Measurements from ENCODE around the gene PIN4. TPM values are rescaled to one million over a fixed set of nuclear protein-coding genes. Genes with fewer than 3 reads are reported as not detected.

Gene PIN4
- total and polyA plus RNA-seq, 2 donors (not counting 3 experiments of a cell fraction or from before 2014, with no cell fraction given) = 4.5 to 10.4 TPM

DNA sequence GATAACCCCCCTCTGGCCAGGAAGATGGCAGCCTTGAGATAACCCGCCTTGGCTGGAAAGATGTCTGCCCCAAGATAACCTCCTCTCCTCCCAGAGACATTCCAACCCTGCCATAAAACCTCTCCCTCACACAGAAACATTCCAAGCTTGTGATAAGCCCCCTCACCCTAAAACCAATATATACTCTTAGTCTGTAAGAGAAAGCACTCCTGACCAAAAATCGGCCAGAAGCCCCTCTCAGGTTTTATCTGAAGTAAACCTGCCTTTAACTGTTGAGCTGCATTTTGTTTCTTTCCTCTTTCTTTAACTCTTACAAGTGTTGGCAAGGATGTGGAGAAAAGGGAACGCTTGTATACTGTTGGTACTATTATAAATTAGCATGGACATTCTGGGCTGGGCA is 48.7 kb downstream of the PIN4 start:
- dilution Hi-C loops (cut with MboI; ENCODE audit: extremely low pct_ligation_motif_present, low sequenced_read_pairs) (no loop called here), intact Hi-C loops (cut with micrococcal nuclease) (no loop called here)
- Histone ChIP-seq H3K27me3 (ENCODE audit: control insufficient read depth in 2 of 2, insufficient read depth in 2 of 2, low read length in 2 of 2) (no peaks in the 10 kb centered on the region), H3K27ac (ENCODE audit: insufficient read depth, low read depth, low read length) (no peak overlapping the region), H3K36me3 (ENCODE audit: control insufficient read depth in 2 of 2, extremely low read depth in 1 of 2, insufficient read depth in 2 of 2, low read length in 2 of 2) (no peaks in the 10 kb centered on the region), H3K79me2 (ENCODE audit: control insufficient read depth, insufficient read depth, low read length) (peaks cover 21% of the 10 kb centered on the region), H2AFZ (ENCODE audit: low read depth, low read length) (no peak overlapping the region), H3K4me3 (replicated peaks in 1 of 3; ENCODE audit: insufficient read depth in 1 of 3, low read depth in 1 of 3, low read length in 3 of 3) (no peak overlapping the region), H3K9ac (replicated peaks; ENCODE audit: extremely low read depth, insufficient read depth, low read length) (no peak overlapping the region), H3K4me1 (ENCODE audit: control insufficient read depth, extremely low read depth, insufficient read depth, low read length) (no peaks in the 10 kb centered on the region), H3K9me3 (replicated peaks; ENCODE audit: control insufficient read depth, insufficient read depth, low read length) (no peaks in the 10 kb centered on the region), H3K4me2 (ENCODE audit: insufficient read depth, low read length) (no peak overlapping the region), H3K9me1 (replicated peaks; ENCODE audit: control insufficient read depth, extremely low read depth, insufficient read depth, low read length) (no peaks in the 10 kb centered on the region), H4K20me1 (replicated peaks; ENCODE audit: control insufficient read depth, extremely low read depth, insufficient read depth, low read length) (no peaks in the 10 kb centered on the region)
- no TSS peak for BruUV-seq (replicated peaks)
- DNase-seq (ENCODE audit: low read depth, low spot score) = no peak
- ChIA-PET POLR2A (no interaction called here), CTCF (no interaction called here)
- no peak for TF ChIP-seq MAX (IDR thresholded peaks at IDR 0.05; ENCODE audit: insufficient read depth, insufficient read length)
- TF ChIP-seq EZH2 (IDR thresholded peaks at IDR 0.05; ENCODE audit: borderline replicate concordance, low read depth, low read length, severe bottlenecking) = no peak
- no peak for FAIRE-seq

DNA sequence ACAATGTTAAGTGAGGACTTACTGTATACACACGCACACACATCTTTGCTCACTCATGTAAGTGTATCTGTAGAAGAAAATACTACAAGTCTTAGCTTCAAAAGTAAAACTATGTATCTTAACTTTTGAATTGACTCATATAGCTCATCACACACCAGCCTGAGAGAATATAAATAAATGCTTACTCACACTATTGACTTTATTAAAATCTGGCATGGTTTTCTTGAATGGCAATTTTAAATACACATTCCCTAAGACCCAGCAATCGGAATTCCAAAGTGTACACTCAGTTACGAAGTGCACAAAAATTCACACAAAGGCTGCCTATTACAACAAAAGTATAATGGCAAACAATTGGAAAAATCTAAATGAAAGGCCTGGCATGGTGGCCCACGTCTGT is 55.3 kb downstream of the PIN4 start:
- intact Hi-C loops (cut with micrococcal nuclease) (loop anchor here (5.0 kb wide), 2 partner anchors 40 to 185 kb away; partner anchors contain the start of gene RPS4X), dilution Hi-C loops (cut with MboI; ENCODE audit: extremely low pct_ligation_motif_present, low sequenced_read_pairs) (no loop called here)
- POLR2A ChIA-PET = no interaction called here
- H3K4me3 ChIP-seq (replicated peaks in 1 of 3; ENCODE audit: insufficient read depth in 1 of 3, low read depth in 1 of 3, low read length in 3 of 3) = no peak overlapping the region
- no peak for DNase-seq (ENCODE audit: low read depth, low spot score)
- no peaks in the 10 kb centered on the region for H3K9me1 ChIP-seq (replicated peaks; ENCODE audit: control insufficient read depth, extremely low read depth, insufficient read depth, low read length)
- no peaks in the 10 kb centered on the region for H3K9me3 ChIP-seq (replicated peaks; ENCODE audit: control insufficient read depth, insufficient read depth, low read length)
- H3K4me2 ChIP-seq (ENCODE audit: insufficient read depth, low read length) = no peak overlapping the region
- no peak overlapping the region for H3K27ac ChIP-seq (ENCODE audit: insufficient read depth, low read depth, low read length)
- CTCF ChIA-PET = no interaction called here
- no peak for FAIRE-seq
- H3K36me3 ChIP-seq (ENCODE audit: control insufficient read depth in 2 of 2, extremely low read depth in 1 of 2, insufficient read depth in 2 of 2, low read length in 2 of 2) = no peaks in the 10 kb centered on the region
- H2AFZ ChIP-seq (ENCODE audit: low read depth, low read length) = no peak overlapping the region
- BruUV-seq (replicated peaks) = TSS peak; percentile 2
- H3K27me3 ChIP-seq (ENCODE audit: control insufficient read depth in 2 of 2, insufficient read depth in 2 of 2, low read length in 2 of 2) = no peaks in the 10 kb centered on the region
- TF ChIP-seq POLR2A (IDR thresholded peaks at IDR 0.05; ENCODE audit: low read depth, low read length) (no peak), FOS (IDR thresholded peaks at IDR 0.05; ENCODE audit: borderline replicate concordance, insufficient read depth, low read length) (no peak), POLR2AphosphoS5 (IDR thresholded peaks at IDR 0.05; ENCODE audit: insufficient read depth, low read depth, low read length) (no peak), GATA2 (IDR thresholded peaks at IDR 0.05; ENCODE audit: insufficient read depth, insufficient read length, low read depth, low read length) (no peak), EZH2 (IDR thresholded peaks at IDR 0.05; ENCODE audit: borderline replicate concordance, low read depth, low read length, severe bottlenecking) (no peak), MYC (IDR thresholded peaks at IDR 0.05; ENCODE audit: low read depth, low read length) (no peak), MAX (IDR thresholded peaks at IDR 0.05; ENCODE audit: insufficient read depth, insufficient read length) (no peak), JUN (IDR thresholded peaks at IDR 0.05; ENCODE audit: borderline replicate concordance, insufficient read depth, insufficient read length, low read depth) (no peak)
- TF ChIP-seq, protein P1, sequence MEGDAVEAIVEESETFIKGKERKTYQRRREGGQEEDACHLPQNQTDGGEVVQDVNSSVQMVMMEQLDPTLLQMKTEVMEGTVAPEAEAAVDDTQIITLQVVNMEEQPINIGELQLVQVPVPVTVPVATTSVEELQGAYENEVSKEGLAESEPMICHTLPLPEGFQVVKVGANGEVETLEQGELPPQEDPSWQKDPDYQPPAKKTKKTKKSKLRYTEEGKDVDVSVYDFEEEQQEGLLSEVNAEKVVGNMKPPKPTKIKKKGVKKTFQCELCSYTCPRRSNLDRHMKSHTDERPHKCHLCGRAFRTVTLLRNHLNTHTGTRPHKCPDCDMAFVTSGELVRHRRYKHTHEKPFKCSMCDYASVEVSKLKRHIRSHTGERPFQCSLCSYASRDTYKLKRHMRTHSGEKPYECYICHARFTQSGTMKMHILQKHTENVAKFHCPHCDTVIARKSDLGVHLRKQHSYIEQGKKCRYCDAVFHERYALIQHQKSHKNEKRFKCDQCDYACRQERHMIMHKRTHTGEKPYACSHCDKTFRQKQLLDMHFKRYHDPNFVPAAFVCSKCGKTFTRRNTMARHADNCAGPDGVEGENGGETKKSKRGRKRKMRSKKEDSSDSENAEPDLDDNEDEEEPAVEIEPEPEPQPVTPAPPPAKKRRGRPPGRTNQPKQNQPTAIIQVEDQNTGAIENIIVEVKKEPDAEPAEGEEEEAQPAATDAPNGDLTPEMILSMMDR (IDR thresholded peaks at IDR 0.05; ENCODE audit: extremely low read depth in 1 of 2, insufficient read depth in 1 of 2, low read depth in 1 of 2, low read length in 2 of 2) = no peak
- peaks cover 21% of the 10 kb centered on the region for H3K79me2 ChIP-seq (ENCODE audit: control insufficient read depth, insufficient read depth, low read length)
- no peak overlapping the region for H3K9ac ChIP-seq (replicated peaks; ENCODE audit: extremely low read depth, insufficient read depth, low read length)
- H3K4me1 ChIP-seq (ENCODE audit: control insufficient read depth, extremely low read depth, insufficient read depth, low read length) = peaks cover 2% of the 10 kb centered on the region
- H4K20me1 ChIP-seq (replicated peaks; ENCODE audit: control insufficient read depth, extremely low read depth, insufficient read depth, low read length) = no peaks in the 10 kb centered on the region

All from endothelial cell of umbilical vein (primary cell).